K562 (cell line): ENCODE measurements around the gene ZCCHC14. TPM values are rescaled to one million over a fixed set of nuclear protein-coding genes. Genes with fewer than 3 reads are reported as not detected.

Experiments used
- ATAC-seq: fragments of 200-7000 bp; cut with Tn5 transposase; 3 replicates; pipeline ENCODE4 v1.9.1; 2020; ENCODE audit warnings: moderate library complexity
- BruUV-seq: library from RNA; stranded (reverse); fragments of 400-500 nt; replicated peaks from 2 replicates; lab custom pipeline; 2021; lab: Mats Ljungman, UMichigan
- CTCF ChIA-PET: fragments of 300-600 bp; formaldehyde crosslinking; extraction: SDS; loops from one replicate; lab custom pipeline; 2021; ENCODE audit warnings: low intra/inter-chr PET ratio; lab: Yijun Ruan, JAX
- POLR2A ChIA-PET: fragments of 300-600, 350-650 bp; sonication (Branson Sonifier 250); formaldehyde crosslinking; extraction: SDS; loops from one replicate; lab custom pipeline; 2021; ENCODE audit warnings: antibody characterized with exemption, inconsistent platforms; lab: Yijun Ruan, JAX
- DNase-seq, 4 experiments: peaks; one replicate each; pipeline versions ENCODE4 v3.0.0 to v3.0.0-alpha.2; 2011 to 2018; ENCODE audit warnings: low spot score in 3 of 4, mixed read lengths in 3 of 4; ENCODE audit errors: extremely low read depth in 1 of 4
- FAIRE-seq: peaks from 2 replicates; lab custom pipeline; 2011; peaks lifted over from hg19 to GRCh38; lab: Jason Lieb, UNC
- H2AFZ ChIP-seq: 2 replicates; pipeline ENCODE4 v1.6.0; 2011; ENCODE audit warnings: low read depth, low read length, control low read depth, inconsistent platforms
- H3K27ac ChIP-seq: fragments of 200-600 bp; 3 replicates; pipeline ENCODE4 v1.8.0; 2011; ENCODE audit warnings: low read depth, mild to moderate bottlenecking, control low read depth, inconsistent platforms, low read length, moderate library complexity, mixed read lengths; ENCODE audit errors: extremely low read depth
- H3K27me3 ChIP-seq, 2 experiments: fragments of 300-600 bp in 1 of 2; 2 replicates in 1 of 2; 3 replicates in 1 of 2; pipeline versions ENCODE4 v1.6.0 to v1.8.0; 2011; ENCODE audit warnings: inconsistent platforms in 2 of 2, low read length in 2 of 2, mild to moderate bottlenecking in 1 of 2, mixed read lengths in 1 of 2, moderate library complexity in 1 of 2; ENCODE audit not compliant: control insufficient read depth in 2 of 2, insufficient read depth in 2 of 2
- H3K36me3 ChIP-seq: fragments of 300-600 bp; 3 replicates; pipeline ENCODE4 v1.8.0; 2011; ENCODE audit warnings: mild to moderate bottlenecking, low read length, inconsistent platforms; ENCODE audit not compliant: control insufficient read depth, insufficient read depth
- H3K4me1 ChIP-seq, 2 experiments: fragments of 200-600 bp in 1 of 2; replicated peaks in 1 of 2; 2 replicates in 1 of 2; 3 replicates in 1 of 2; pipeline versions ENCODE4 v1.5.1 to v1.8.0; 2011; ENCODE audit warnings: inconsistent platforms in 2 of 2, low read length in 2 of 2, mild to moderate bottlenecking in 1 of 2, mixed read lengths in 1 of 2, moderate library complexity in 1 of 2; ENCODE audit not compliant: control insufficient read depth in 2 of 2, insufficient read depth in 2 of 2
- H3K4me2 ChIP-seq: 2 replicates; pipeline ENCODE4 v1.6.1; 2011; ENCODE audit warnings: low read length, control low read depth, inconsistent platforms, mixed read lengths; ENCODE audit not compliant: insufficient read depth
- H3K4me3 ChIP-seq: fragments of 200-600 bp; sonication (generic), shearing (Covaris generic); 2 replicates; pipeline ENCODE4 v1.5.1; 2016; ENCODE audit warnings: control low read depth, inconsistent platforms
- H3K79me2 ChIP-seq: fragments of 200-600 bp; 3 replicates; pipeline ENCODE4 v1.8.0; 2011; ENCODE audit warnings: low read length, inconsistent platforms; ENCODE audit not compliant: control insufficient read depth, insufficient read depth
- H3K9ac ChIP-seq, 2 experiments: 2 replicates each; pipeline versions ENCODE4 v1.6.0 to v1.6.1; 2011; ENCODE audit warnings: low read depth in 2 of 2, low read length in 2 of 2, control low read depth in 1 of 2, inconsistent platforms in 1 of 2, mild to moderate bottlenecking in 1 of 2, mixed read lengths in 1 of 2; ENCODE audit not compliant: insufficient read depth in 1 of 2
- H3K9me1 ChIP-seq: one replicate; pipeline ENCODE4 v1.6.0; 2011; ENCODE audit warnings: inconsistent platforms, mild to moderate bottlenecking, low read length, moderate library complexity; ENCODE audit not compliant: control insufficient read depth, insufficient read depth
- H3K9me3 ChIP-seq: replicated peaks from 2 replicates; pipeline ENCODE4 v1.5.1; 2011; ENCODE audit warnings: low read depth, low read length, inconsistent platforms; ENCODE audit not compliant: control insufficient read depth, insufficient read depth
- H4K20me1 ChIP-seq: replicated peaks from 2 replicates; pipeline ENCODE4 v1.6.1; 2011; ENCODE audit warnings: low read length, inconsistent platforms, mixed read lengths; ENCODE audit not compliant: control insufficient read depth, insufficient read depth
- C11orf30 ChIP-seq: fragments of 450-650 bp; IDR thresholded peaks from 2 replicates; pipeline ENCODE4 v1.6.1; 2016; ENCODE audit warnings: low read depth, mild to moderate bottlenecking
- FOXP1 ChIP-seq: sonication (generic); formaldehyde crosslinking; IDR thresholded peaks from 2 replicates; pipeline ENCODE4 v1.8.0; 2022; ENCODE audit warnings: mild to moderate bottlenecking, missing genetic modification reagents
- MAFG ChIP-seq: fragments of 450-650 bp; conservative IDR thresholded peaks from 2 replicates; pipeline ENCODE4 v1.6.1; 2016; ENCODE audit warnings: missing genetic modification characterization, missing compliant biosample characterization
- NFE2L1 ChIP-seq: fragments of 450-650 bp; IDR thresholded peaks from 2 replicates; pipeline ENCODE4 v1.6.1; 2016; ENCODE audit warnings: missing genetic modification characterization, low read depth, mild to moderate bottlenecking, missing compliant biosample characterization, moderate library complexity, borderline replicate concordance
- NR2C1 ChIP-seq, 2 experiments: fragments of 450-650 bp; IDR thresholded peaks; 2 replicates each; pipeline ENCODE4 v1.6.1; 2017; ENCODE audit warnings: mild to moderate bottlenecking in 2 of 2, antibody characterized with exemption in 1 of 2, inconsistent platforms in 1 of 2, missing compliant biosample characterization in 1 of 2, missing genetic modification characterization in 1 of 2
- POLR2G ChIP-seq: fragments of 200-400 bp; formaldehyde crosslinking; IDR thresholded peaks from 2 replicates; pipeline ENCODE4 v1.6.1; 2017; ENCODE audit warnings: low read depth, mild to moderate bottlenecking, antibody characterized with exemption, low read length, moderate library complexity
- TAL1 ChIP-seq: fragments of 450-650 bp; IDR thresholded peaks from 2 replicates; pipeline ENCODE4 v1.6.1; 2016; ENCODE audit warnings: mild to moderate bottlenecking
- TEAD1 ChIP-seq, 2 experiments: fragments of 450-650 bp in 1 of 2; sonication (generic) in 1 of 2; formaldehyde crosslinking; IDR thresholded peaks; 2 replicates each; pipeline versions ENCODE4 v1.4.0 to v1.8.0; 2020 to 2022; ENCODE audit warnings: mild to moderate bottlenecking in 2 of 2, missing genetic modification reagents in 1 of 2
- ZNF316 ChIP-seq: fragments of 450-650 bp; IDR thresholded peaks from 2 replicates; pipeline ENCODE4 v1.6.1; 2016
- ZNF384 ChIP-seq: IDR thresholded peaks from 2 replicates; pipeline ENCODE4 v1.6.1; 2012; ENCODE audit warnings: low read depth, low read length, improper control_type of control experiment
- WGBS: fragments of 100-300 bp; shearing (Covaris generic); methylation state at CpG from one replicate; pipeline ENCODE4 v1.1.6; 2016; ENCODE audit warnings: low coverage, mixed read lengths; ENCODE audit not compliant: insufficient coverage; ENCODE audit errors: missing lambda C conversion rate; 5-methylcytosine and 5-hydroxymethylcytosine counted together
- in situ Hi-C: fragments of 300-500 bp; cut with MboI; formaldehyde crosslinking; loops from 4 replicates; pipeline ENCODE4 v1.15.0; 2018; ENCODE audit warnings: inconsistent platforms, mixed read lengths
- intact Hi-C: fragments of 100-400 bp; cut with micrococcal nuclease; formaldehyde crosslinking; loops from 2 replicates; pipeline ENCODE4 v1.14.2; 2022
- polyA plus RNA-seq, 8 experiments: library from polyadenylated mRNA; depleted of rRNA in 4 of 8; stranded (reverse) in 5 of 8; unstranded in 3 of 8; fragments of >200 nt; fragmentation: Nextera tagmentation in 2 of 8; fragmentation: Illumina TruSeq in 1 of 8; extraction: Ambion mirVana in 2 of 8; extraction: Trizol in 1 of 8; gene quantifications; 2 replicates each; pipeline versions ENCODE4 v1.2.1 to v1.2.3, GENCODE V29; 2011 to 2014; ENCODE audit warnings: inconsistent platforms in 1 of 8, missing spikeins in 1 of 8
- total RNA-seq, 7 experiments: library from RNA; depleted of rRNA in 6 of 7; stranded (reverse); fragments of >200 nt in 6 of 7; fragmentation: Illumina TruSeq in 2 of 7; extraction: Trizol in 2 of 7; gene quantifications; 2 replicates each; pipeline versions ENCODE4 v1.2.1 to v1.2.3, GENCODE V29; 2011 to 2021; ENCODE audit warnings: low replicate concordance in 1 of 7
- TF ChIP-seq, protein P1 (sequence below): fragments of 450-650 bp; IDR thresholded peaks from 2 replicates; pipeline ENCODE4 v1.6.1; 2016; ENCODE audit warnings: mild to moderate bottlenecking

Gene ZCCHC14
- total and polyA plus RNA-seq, 9 of the 15 experiments (the other 6 are each of a cell fraction or from before 2014, with no cell fraction given) = 1.5 to 12.4 (median 2.9) TPM

DNA sequence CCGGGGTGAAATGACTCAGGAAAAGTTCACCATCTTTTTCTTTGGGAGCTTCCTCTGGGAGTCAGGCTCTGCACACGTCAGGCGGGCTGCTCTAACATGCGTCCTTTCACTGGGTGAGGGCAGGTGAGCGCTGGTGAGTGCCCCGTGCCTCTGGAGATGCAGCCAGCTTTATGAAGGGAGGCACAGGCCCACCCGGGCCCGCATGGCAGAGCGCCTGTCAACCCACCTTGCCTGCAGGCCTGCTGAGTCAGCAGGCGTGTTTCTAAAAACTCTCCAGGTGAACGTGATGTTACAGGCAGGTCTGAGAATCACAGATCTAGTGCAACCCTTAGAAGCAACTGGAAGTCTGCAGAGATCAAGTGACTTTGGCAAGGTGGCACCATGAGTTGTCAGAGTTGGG lies 82.3 kb downstream of the ZCCHC14 start:
- Histone ChIP-seq H3K27me3 (no peaks in the 10 kb centered on the region), H3K4me2 (no peak overlapping the region), H3K36me3 (peaks cover 52% of the 10 kb centered on the region; the same call in 2 of the 3 replicates), H3K9me3 (no peaks in the 10 kb centered on the region), H2AFZ (no peak overlapping the region), H3K9me1 (no peaks in the 10 kb centered on the region), H3K4me3 (no peak overlapping the region), H3K79me2 (no peaks in the 10 kb centered on the region), H3K27ac (no peak overlapping the region), H3K9ac (no peak overlapping the region), H3K4me1 (peaks cover 0 to 5% of the 10 kb centered on the region in 2 experiments; a peak in 1 of 5 replicates), H4K20me1 (0 out of 2 replicates have a peak, but pooled peaks cover 3% of the 10 kb centered on the region)
- POLR2A ChIA-PET = interaction anchor here (0.9 kb wide), 1 partner anchor 18 kb away, joined by 3 read pairs; no protein-coding TSS in a partner anchor
- no peak for DNase-seq
- no peak for ATAC-seq
- no TSS peak for BruUV-seq
- intact Hi-C loops = loop anchor here (10.0 kb wide), 1 partner anchor 154 kb away; no protein-coding TSS in a partner anchor
- 82% methylated on average over 9 of the region's 11 CpGs for WGBS
- no peak for FAIRE-seq
- in situ Hi-C loops = no loop called here
- TF ChIP-seq NR2C1 (IDR thresholded peaks at IDR 0.05) (no peak), NR2C1 (tag; IDR thresholded peaks at IDR 0.05) (no peak), NFE2L1 (tag) (no peak), TEAD1 (CRISPR knock-in tag; IDR thresholded peaks at IDR 0.05) (no peak), ZNF316 (peak; percentile 55), POLR2G (0 out of 2 replicates have a peak, but pooled peaks have one; percentile 32), ZNF384 (no peak), MAFG (tag) (peak; percentile 30; the same call in 1 of the 2 replicates), FOXP1 (no peak), TAL1 (no peak), C11orf30 (peak; percentile 55)
- TF ChIP-seq, protein P1, sequence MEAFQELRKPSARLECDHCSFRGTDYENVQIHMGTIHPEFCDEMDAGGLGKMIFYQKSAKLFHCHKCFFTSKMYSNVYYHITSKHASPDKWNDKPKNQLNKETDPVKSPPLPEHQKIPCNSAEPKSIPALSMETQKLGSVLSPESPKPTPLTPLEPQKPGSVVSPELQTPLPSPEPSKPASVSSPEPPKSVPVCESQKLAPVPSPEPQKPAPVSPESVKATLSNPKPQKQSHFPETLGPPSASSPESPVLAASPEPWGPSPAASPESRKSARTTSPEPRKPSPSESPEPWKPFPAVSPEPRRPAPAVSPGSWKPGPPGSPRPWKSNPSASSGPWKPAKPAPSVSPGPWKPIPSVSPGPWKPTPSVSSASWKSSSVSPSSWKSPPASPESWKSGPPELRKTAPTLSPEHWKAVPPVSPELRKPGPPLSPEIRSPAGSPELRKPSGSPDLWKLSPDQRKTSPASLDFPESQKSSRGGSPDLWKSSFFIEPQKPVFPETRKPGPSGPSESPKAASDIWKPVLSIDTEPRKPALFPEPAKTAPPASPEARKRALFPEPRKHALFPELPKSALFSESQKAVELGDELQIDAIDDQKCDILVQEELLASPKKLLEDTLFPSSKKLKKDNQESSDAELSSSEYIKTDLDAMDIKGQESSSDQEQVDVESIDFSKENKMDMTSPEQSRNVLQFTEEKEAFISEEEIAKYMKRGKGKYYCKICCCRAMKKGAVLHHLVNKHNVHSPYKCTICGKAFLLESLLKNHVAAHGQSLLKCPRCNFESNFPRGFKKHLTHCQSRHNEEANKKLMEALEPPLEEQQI = no peak
- CTCF ChIA-PET = no interaction called here
